Ishikawa (cell line): ENCODE results near the gene GSAP.

Experiments
- CEBPB ChIP-seq: IDR thresholded peaks from 2 replicates; pipeline ENCODE4 v1.6.1; 2012
- CREB1 ChIP-seq: IDR thresholded peaks from 2 replicates; pipeline ENCODE4 v1.6.1; 2012; ENCODE audit warnings: low read depth
- EGR1 ChIP-seq: IDR thresholded peaks from 2 replicates; pipeline ENCODE4 v1.6.1; 2012
- EP300 ChIP-seq: IDR thresholded peaks from 2 replicates; pipeline ENCODE4 v1.6.1; 2012; ENCODE audit warnings: borderline replicate concordance
- FOXM1 ChIP-seq: IDR thresholded peaks from 2 replicates; pipeline ENCODE4 v1.6.1; 2012; ENCODE audit warnings: low read depth, borderline replicate concordance
- MAX ChIP-seq: IDR thresholded peaks from 2 replicates; pipeline ENCODE4 v1.6.1; 2012
- NFIC ChIP-seq: IDR thresholded peaks from 2 replicates; pipeline ENCODE4 v1.6.1; 2012
- RAD21 ChIP-seq: IDR thresholded peaks from 2 replicates; pipeline ENCODE4 v1.6.1; 2012; ENCODE audit warnings: low read depth
- TAF1 ChIP-seq: IDR thresholded peaks from 2 replicates; pipeline ENCODE4 v1.6.1; 2012; ENCODE audit warnings: low read depth, mild to moderate bottlenecking
- TCF12 ChIP-seq: IDR thresholded peaks from 2 replicates; pipeline ENCODE4 v1.6.1; 2012; ENCODE audit warnings: low read depth
- TEAD4 ChIP-seq: IDR thresholded peaks from 2 replicates; pipeline ENCODE4 v1.6.1; 2012
- YY1 ChIP-seq: IDR thresholded peaks from 2 replicates; pipeline ENCODE4 v1.6.1; 2012; ENCODE audit warnings: low read depth
- ZBTB7A ChIP-seq: IDR thresholded peaks from 2 replicates; pipeline ENCODE4 v1.6.1; 2012; ENCODE audit warnings: low read depth
- TF ChIP-seq, protein P1 (sequence below): IDR thresholded peaks from 2 replicates; pipeline ENCODE4 v1.6.1; 2012
- TF ChIP-seq, protein P2 (sequence below): IDR thresholded peaks from 2 replicates; pipeline ENCODE4 v1.6.1; 2012; ENCODE audit warnings: low read depth, mild to moderate bottlenecking

The GSAP gene

DNA sequence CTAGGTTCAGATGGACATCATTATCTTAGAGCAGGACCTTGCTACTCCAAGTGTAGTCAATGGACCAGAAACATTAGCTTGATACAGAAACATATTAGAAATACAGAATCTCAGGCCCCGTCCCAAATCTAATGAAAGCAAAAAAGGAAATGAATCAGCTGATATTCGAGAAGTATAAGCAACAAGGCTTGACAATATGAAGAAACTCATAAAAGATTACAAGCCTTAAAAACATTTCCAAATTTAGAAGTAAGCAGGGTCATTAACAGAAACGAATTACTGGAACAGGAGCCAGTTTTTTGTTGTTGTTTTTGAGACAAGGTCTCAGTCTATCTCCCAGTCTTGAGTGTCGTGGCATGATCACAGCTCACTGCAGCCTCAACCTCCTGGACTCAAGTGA is 40.5 kb upstream of the GSAP start:
- TF ChIP-seq EGR1 (no peak), TAF1 (no peak), YY1 (no peak), EP300 (no peak), TCF12 (no peak), CREB1 (no peak), TEAD4 (no peak), MAX (no peak), ZBTB7A (no peak), RAD21 (no peak), FOXM1 (no peak), CEBPB (no peak)
- TF ChIP-seq, protein P1, sequence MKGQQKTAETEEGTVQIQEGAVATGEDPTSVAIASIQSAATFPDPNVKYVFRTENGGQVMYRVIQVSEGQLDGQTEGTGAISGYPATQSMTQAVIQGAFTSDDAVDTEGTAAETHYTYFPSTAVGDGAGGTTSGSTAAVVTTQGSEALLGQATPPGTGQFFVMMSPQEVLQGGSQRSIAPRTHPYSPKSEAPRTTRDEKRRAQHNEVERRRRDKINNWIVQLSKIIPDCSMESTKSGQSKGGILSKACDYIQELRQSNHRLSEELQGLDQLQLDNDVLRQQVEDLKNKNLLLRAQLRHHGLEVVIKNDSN = no peak
- TF ChIP-seq, protein P2, sequence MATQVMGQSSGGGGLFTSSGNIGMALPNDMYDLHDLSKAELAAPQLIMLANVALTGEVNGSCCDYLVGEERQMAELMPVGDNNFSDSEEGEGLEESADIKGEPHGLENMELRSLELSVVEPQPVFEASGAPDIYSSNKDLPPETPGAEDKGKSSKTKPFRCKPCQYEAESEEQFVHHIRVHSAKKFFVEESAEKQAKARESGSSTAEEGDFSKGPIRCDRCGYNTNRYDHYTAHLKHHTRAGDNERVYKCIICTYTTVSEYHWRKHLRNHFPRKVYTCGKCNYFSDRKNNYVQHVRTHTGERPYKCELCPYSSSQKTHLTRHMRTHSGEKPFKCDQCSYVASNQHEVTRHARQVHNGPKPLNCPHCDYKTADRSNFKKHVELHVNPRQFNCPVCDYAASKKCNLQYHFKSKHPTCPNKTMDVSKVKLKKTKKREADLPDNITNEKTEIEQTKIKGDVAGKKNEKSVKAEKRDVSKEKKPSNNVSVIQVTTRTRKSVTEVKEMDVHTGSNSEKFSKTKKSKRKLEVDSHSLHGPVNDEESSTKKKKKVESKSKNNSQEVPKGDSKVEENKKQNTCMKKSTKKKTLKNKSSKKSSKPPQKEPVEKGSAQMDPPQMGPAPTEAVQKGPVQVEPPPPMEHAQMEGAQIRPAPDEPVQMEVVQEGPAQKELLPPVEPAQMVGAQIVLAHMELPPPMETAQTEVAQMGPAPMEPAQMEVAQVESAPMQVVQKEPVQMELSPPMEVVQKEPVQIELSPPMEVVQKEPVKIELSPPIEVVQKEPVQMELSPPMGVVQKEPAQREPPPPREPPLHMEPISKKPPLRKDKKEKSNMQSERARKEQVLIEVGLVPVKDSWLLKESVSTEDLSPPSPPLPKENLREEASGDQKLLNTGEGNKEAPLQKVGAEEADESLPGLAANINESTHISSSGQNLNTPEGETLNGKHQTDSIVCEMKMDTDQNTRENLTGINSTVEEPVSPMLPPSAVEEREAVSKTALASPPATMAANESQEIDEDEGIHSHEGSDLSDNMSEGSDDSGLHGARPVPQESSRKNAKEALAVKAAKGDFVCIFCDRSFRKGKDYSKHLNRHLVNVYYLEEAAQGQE = no peak

- TF ChIP-seq, protein P1 = no peak
These were observed 39.2 kb upstream of the GSAP start for GRCh38 chr7:77455321-77455720.

DNA sequence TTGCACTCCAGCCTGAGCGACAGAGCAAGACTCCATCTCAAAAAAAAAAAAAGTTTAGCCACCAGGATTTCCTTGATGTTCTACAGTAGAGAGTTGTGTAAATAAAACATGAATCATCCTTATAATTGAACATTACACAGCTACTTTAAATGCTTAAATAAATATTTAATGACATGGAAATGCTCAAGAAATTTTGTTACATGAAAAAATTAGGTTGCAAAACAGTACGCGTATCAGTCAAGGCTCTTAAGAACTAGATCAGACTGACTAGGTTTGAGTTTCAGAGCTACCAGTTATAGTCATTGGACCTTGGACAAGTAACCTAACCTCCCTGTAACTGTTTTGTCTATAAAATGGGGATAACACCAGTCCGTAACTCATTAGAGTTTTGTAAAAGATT is 38.7 kb upstream of the GSAP start:
- no peak for TF ChIP-seq EGR1

DNA sequence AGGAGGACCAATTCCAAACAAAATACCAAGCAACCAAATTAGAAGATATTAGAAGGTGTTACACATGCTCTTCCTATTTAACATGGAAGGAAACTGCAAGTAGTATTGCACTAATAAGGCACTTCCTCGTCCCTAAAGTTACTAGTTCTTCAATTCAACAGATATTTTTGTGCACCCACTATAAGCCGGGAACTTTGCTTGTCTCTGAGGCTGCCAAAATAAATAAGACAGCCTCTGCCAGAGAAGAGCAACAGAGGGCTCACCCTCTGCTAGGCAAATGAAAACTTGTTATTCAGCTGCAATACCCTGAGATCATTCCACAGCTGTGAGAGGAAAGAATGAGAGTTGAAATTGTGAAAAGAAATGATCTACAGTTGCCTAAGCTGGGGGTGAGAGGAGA is 37.4 kb upstream of the GSAP start:
- no peak for TF ChIP-seq MAX
- no peak for TF ChIP-seq TCF12
- no peak for TF ChIP-seq EP300
- TF ChIP-seq, protein P2 = no peak
- TF ChIP-seq, protein P1 = no peak
- TF ChIP-seq NFIC = no peak
- TF ChIP-seq TAF1 = no peak
- TF ChIP-seq YY1 = no peak
- TF ChIP-seq RAD21 = no peak
- no peak for TF ChIP-seq TEAD4
- no peak for TF ChIP-seq EGR1
- no peak for TF ChIP-seq ZBTB7A
- TF ChIP-seq CREB1 = no peak
- TF ChIP-seq FOXM1 = no peak
- no peak for TF ChIP-seq CEBPB

DNA sequence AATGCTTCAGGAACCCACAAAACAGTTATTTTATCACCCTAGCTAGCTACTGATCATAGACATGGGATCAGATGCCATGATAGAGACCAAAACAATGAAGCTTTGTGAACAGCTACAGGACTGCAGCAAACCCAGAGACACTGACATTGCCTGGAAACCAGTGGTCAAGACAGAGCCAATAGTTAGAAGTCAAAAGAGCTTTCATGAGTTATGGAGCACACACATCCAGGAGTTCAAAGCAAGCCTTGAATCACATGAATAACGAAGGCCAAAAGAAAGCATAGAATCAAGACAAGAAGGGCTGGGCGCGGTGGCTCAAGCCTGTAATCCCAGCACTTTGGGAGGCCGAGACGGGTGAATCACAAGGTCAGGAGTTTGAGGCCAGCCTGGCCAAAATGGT is 34.5 kb upstream of the GSAP start:
- TF ChIP-seq FOXM1 = no peak
- no peak for TF ChIP-seq TCF12
- TF ChIP-seq TEAD4 = no peak
- TF ChIP-seq, protein P2 = no peak
- TF ChIP-seq EP300 = no peak
- TF ChIP-seq MAX = no peak
- no peak for TF ChIP-seq EGR1
- TF ChIP-seq, protein P1 = no peak
- TF ChIP-seq TAF1 = no peak
- no peak for TF ChIP-seq CEBPB
